ENCODE measurements around the gene GPS1.

The GPS1 gene

DNA sequence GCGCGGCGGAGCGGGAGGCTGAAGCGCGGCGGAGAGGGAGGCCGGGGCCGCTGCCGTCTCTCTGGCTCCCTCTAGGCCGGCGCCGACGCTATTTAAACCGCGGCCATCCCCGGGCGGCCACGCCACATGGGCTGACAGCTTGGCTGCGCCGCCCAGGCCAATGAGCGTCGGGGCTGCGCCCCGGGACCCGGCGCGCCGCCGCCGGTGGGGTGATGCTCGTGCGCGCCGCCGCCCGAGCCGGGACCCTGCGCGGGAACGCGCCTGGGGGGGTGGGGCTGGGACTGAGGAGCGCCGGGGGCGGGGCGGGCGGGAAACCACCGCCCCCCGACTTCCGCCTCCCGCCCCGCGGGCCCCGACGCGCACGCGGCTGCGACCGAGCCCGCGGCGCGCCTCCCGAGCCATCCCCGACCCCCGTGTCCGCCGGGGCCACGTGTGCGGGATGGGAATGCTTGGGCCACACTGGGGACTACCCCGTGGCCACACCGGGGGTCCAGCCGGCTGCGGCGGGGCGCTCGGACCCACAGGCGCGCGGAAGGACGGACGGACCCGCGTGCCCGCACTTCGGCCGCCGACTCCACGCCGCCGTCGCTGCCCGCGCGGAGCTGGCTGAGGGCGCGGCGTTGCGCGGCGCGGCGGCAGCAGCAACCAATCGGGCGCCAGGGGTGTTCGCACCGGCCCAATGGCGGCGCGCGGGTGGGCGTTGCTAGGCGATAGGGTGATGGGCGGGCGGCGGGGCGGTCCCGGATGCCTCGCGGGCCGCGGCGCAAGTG lies 46.7 kb downstream of the GPS1 start, which contains the start of gene FASN:
FASN (minus strand) TSS at position 68 of the 770 bp plus-strand sequence. CDS start 1,791 bp downstream, outside the sequence.
- DNase-seq (ENCODE audit: extremely low read depth in 1 of 2, low read depth in 1 of 2) = peak; percentile 72 to 90

DNA sequence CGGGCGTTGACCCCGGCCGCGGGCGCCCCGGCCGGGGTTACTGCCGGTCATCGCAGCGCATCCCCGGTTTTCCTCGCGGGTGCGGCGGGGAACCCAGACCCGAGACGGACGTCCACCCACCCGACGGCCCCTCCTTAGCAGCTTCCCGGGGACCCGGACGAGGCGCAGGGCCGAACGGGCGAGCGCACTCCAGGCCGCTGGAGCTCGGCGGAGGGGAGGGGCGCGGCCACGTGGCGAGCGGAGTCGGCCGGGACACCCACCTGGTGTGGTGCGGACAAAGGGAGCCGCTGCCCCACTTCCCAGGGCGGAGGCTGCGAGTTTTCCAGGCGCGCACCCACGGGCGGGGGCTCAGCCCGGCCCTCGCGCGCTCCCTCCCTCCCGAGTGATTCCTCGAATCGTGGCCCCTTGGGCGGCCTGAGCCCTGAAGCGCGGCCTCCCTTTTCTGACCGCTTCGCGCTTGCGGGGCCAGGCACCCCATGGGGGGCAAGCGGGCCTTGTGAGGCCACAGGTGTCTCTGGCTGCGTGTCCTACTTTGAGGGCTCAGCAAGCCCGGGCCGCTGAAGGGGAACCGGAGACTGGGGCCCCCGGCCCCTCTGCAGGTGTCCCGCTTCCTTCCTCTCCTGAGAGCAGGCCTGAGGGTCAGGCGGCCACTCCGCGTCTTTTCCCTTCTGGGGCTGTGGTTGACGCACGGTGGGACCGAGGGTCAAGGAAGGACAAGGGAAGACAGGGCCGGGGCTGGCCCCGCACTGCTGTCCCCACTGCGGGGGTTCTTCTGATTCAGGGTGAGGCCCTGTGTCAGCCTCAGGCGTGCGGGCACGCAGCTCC lies 47.5 kb downstream of the GPS1 start:
- no peak for DNase-seq (ENCODE audit: extremely low read depth in 1 of 2, low read depth in 1 of 2)

DNA sequence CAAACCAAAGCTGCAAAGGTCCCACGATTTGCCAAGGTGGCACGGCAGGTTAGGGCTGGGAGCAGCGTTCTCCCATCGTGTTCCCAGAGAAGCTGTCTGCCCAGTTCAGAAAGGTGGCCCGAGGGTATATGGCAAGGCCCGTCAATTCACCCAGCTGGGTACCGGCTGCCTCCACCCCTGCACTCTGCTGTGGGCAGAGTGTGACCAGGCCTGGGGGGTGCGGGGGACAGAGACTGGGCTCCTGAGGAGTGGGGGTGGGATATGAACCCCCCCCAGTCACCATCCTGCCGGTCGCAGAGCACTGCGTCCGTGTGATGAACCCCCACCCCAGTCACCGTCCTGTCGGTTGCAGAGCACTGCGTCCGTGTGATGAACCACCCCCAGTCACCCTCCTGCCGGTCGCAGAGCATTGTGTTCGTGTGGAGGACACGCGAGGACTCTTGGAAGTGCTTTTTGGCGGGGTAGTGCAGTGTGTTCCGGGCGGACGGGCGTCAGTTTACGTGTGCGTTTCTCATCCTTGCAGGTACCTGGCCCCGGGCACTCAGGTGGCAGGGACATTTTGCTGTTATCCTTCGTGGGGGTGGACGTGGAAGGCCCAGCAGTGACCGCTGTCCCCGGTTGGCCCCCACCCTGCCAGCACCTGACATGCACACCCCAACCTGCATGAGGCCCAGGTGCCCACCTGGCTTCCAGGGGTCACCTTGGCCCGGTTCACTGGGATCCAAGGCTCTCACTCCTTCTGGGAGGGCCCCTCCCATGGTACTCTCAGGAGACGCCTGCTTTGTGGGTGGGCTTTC lies 49.0 kb downstream of the GPS1 start:
- no peak for DNase-seq (ENCODE audit: extremely low read depth in 1 of 2, low read depth in 1 of 2)

DNA sequence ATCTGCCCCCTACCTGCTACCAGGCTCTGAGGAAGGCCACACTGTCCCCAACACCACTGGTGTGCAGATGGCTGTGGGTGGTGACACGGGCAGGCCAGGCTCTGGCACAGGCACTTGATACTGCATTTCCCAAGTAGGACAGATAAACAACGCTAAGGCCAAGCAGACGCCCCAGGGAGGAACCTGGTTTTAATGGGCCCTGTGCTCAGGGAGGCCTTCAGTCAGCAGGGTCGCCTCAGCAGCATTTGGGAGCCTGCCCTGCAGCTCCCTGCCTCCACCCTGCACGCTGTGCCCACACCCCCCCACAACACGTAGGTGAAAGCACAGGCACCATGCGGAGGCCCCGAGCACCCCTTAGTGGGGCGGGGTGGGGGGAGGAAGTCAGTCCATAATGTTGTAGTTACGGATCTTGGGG lies 49.6 kb downstream of the GPS1 start:
- DNase-seq (ENCODE audit: extremely low read depth in 1 of 2, low read depth in 1 of 2) = no peak

DNA sequence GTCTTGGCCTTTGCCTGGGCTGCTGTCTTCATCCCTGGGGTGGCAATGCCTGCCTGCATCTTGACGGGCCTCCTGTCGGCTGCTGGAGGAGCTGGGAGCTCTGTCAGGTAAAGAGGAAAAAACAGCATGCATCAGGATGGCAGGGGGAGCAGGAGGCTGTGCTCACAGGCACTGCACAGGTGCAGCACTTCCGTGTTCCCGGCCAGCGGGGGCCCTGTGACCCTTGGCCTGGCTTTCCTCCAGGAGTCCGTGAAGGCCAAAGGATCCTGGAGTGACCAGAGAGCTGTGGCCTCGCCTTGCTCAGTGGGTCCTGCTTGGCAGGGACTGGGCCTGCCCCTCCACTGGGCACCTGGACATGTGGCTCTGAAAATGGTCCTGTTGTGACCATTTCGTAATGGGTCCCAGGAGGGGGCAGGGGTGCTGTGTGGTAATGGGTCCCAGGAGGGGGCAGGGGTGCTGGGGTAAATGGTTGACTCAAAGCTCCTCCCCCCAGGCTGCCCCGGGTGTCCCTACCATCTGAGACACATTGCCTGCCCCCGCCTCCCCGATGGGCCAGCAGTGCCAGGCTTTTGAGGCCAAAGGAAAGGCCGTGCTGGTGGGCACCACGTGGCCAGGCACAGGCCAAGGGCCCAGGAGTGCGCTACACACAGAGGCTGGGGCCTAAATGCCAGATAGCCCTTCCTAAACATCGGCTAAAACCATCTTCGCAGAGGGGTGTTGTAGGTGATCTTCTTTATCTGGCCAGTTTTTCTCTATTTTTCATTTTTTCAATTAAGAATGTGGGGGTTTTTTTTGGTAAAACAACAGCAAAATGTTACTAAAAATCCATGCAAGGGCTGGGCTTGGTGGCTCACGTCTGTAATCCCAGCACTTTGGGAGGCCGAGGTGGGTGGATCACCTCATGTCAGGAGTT lies 50.3 kb downstream of the GPS1 start:
- no peak for DNase-seq (ENCODE audit: extremely low read depth in 1 of 2, low read depth in 1 of 2)

DNA sequence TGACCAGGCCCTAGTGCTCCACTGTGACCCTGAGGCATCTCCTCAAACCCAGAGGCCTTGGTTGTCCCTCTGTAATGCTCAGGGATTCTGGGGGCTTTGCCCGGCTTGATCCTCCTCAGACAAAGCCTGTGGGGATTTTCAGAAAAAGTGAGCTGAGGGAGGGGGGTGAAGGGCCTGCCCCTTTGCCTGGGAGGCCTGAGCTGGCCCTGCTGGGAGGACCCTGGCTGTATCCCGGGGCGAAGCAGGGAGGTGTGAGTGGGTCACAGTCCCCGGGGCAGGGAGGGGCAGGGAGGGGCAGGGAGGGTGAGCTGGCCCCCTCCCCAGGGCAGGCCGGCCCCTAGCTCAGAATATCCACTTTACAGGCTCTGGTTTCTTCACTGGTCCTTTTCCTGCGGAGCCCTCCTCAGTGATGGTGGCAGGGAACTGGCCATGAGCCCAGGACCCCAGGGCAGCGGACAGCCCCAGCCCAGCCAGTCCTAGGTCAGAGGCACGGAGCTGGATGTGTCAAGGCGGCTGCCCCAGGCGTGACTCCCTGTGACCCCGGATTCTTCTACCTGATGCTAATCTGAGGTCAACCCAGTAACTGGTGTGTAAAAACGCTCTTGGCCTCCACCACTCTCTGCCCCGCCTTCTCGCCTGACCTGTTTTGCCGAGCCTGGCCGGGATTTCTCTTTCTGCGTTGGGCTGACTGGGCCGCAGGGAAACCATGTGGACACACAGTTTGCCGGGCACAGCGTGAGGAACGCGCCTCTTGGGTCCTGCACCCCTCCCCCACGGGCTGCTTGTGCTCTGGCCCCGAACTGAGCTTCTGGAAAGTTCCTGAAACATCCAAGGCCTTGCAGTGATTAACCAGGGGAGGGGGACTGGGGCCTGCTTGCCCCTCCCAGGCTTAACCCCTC lies 52.1 kb downstream of the GPS1 start:
- DNase-seq (ENCODE audit: extremely low read depth in 1 of 2, low read depth in 1 of 2) = no peak

DNA sequence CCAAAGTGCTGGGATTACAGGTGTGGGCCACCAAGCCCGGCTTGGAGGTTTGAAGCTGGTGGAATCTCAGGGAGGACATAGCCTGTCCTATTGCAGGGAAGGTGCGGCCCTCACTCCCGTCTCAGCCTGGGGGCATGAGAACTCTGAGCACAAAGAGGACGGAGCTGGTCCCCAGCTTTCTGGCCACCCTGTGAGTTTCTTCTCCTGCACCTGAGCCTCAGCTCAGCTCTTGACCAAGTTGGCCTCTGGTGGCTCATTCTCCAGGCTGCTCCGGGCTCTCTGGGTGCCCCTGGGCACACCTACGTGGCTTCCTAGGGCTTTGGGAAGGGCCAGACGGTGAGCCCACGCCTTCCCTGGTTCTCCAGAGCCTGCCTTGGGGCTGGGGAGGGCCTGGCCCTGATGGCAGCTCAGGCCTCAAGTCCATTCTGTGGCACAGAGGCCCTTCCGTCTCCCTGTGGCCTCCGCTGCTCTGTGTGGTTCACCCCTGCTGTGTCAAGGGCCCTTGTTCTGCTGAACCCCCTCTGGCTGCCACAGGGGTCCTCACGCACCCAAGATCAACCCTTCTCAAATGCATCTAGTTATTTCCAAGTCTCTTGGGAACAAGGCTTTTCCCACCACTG lies 53.2 kb downstream of the GPS1 start:
- no peak for DNase-seq (ENCODE audit: extremely low read depth in 1 of 2, low read depth in 1 of 2)

DNA sequence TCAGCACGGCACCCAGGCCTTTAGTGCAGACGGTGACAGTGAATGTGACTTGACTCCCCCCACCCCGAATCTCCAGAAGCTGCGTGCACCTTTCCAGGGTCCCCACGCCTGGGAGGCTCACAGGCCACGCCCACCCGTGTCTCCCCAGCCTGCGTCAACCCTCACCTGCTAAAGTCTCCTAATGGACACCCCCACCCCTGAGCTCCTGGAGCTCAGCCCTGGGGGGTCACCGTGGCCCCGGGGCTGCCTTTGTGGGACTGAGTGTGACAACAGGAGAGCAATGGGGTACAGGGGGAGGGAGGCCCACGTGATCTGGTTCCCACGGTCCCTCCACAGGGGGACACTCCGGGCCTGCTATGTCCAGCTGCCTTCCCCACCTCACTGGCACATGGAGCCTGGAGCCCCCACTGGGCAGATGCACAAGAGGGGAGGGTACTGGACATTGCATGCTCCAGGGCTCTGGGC lies 53.8 kb downstream of the GPS1 start:
- no peak for DNase-seq (ENCODE audit: extremely low read depth in 1 of 2, low read depth in 1 of 2)

DNA sequence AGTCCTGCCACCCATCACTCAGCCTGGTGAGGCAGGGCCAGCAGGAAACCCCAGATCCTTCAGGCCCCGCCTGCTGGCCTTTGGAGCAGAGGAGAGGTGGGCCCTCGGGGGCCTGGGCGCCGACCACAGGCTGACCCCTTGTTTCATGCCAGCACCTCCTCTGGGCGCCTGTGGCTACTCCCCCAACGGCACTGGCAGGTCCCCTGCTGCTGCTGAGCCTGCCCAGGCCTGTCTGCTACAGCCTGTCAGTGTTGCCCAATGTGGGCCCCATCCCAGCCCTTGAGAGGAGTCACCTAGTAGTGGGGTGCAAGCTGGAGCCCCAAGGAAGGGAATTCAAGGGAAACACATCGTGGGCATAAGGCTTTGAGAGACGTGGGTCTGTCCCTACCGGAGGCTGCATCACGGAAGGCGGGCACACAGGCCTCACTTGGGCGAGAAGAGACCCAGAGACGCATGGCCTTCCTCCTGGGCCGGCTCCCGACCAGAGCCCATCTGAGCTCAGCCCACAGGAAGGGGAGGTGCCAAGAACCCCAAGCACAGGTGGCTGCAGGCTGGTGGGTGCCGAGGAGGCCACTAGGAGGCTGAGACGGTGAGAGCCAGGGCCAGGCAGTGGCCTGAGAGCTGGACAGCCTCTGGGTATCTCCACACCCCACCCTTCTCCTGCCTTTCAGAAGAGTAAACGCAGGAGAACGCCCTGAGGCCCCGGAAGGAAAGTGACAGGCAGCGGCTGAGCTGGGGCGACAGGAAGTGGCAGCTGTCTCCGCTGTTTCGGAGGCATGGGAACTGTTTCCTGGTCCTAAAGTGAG lies 54.4 kb downstream of the GPS1 start:
- DNase-seq (ENCODE audit: extremely low read depth in 1 of 2, low read depth in 1 of 2) = peak in 1 of 2 donors; percentile 30

DNA sequence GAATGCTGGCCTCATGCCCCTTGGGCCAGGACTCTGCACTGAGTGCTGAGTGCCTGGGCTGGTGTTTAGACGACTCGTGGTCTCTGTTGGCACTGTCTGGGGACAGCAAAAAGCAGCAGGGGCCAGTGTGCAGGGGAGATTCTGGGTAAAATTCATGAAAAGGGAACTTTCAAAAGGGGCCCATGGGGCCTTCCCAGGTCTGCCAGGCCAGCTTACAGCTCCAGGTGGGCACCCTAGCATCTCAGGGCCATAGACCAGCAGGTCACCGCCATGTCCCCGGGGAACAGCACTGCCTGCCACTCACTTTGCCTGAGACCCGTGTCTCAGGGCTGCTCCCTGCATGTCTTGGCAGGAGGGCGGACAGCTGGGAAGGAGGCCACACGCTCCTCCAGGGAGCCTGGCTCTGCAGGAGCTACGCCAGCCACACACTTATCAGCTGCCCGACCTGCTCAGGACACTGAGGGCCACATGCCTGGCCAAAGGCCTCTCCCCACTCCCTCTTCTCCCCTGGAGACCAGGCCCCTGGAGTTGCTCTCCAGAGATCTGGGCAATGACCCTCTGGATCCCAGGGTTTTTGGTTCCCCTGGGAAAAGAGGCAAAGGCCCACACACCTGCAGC lies 55.1 kb downstream of the GPS1 start:
- DNase-seq (ENCODE audit: extremely low read depth in 1 of 2, low read depth in 1 of 2) = no peak
